Keratinocyte (primary cell): ENCODE results near the gene DGKD.

Experiments used
- EZH2 ChIP-seq: IDR thresholded peaks from one replicate; pipeline ENCODE4 v1.6.1; 2012; ENCODE audit warnings: inconsistent platforms, mild to moderate bottlenecking, low read length, moderate library complexity
- TF ChIP-seq, protein P1 (sequence below), 3 experiments: IDR thresholded peaks in 1 of 3; conservative IDR thresholded peaks in 1 of 3; optimal IDR thresholded peaks in 1 of 3; 2 replicates in 2 of 3; 3 replicates in 1 of 3; pipeline versions ENCODE3 to v1.5.1; 2011; ENCODE audit warnings: low read length in 3 of 3, mild to moderate bottlenecking in 3 of 3, moderate library complexity in 2 of 3, control low read depth in 1 of 3, inconsistent platforms in 1 of 3; ENCODE audit not compliant: insufficient read depth in 2 of 3; ENCODE audit errors: extremely low read depth in 1 of 3

DNA sequence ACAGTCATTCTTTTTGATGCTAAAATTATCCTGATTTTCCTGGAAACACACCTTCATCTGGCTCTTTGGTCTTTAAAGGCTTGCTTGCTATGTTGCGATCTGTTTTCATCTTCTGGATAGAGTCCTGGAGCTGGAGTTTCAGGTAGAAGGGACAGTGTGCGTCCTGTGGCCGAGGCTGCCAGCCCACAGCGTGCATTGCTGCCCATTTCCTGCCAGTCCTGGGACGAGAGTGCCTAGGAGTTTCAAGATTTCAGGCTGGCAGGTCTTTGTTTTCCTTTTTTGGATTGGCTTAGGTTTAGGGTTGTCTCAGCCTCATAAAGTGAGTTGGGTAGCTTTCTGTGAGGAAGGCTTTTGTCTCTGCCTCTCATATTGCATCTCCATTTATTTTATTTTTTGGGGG, 14.5 kb downstream of the DGKD start:
- TF ChIP-seq, protein P1, sequence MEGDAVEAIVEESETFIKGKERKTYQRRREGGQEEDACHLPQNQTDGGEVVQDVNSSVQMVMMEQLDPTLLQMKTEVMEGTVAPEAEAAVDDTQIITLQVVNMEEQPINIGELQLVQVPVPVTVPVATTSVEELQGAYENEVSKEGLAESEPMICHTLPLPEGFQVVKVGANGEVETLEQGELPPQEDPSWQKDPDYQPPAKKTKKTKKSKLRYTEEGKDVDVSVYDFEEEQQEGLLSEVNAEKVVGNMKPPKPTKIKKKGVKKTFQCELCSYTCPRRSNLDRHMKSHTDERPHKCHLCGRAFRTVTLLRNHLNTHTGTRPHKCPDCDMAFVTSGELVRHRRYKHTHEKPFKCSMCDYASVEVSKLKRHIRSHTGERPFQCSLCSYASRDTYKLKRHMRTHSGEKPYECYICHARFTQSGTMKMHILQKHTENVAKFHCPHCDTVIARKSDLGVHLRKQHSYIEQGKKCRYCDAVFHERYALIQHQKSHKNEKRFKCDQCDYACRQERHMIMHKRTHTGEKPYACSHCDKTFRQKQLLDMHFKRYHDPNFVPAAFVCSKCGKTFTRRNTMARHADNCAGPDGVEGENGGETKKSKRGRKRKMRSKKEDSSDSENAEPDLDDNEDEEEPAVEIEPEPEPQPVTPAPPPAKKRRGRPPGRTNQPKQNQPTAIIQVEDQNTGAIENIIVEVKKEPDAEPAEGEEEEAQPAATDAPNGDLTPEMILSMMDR (optimal IDR thresholded peaks at IDR 0.05 in 1 of 3, IDR thresholded peaks at IDR 0.05 in 1 of 3, conservative IDR thresholded peaks at IDR 0.05 in 1 of 3; ENCODE audit: extremely low read depth in 1 of 3, insufficient read depth in 2 of 3, low read length in 3 of 3) = no peak
- TF ChIP-seq EZH2 = no peak
